ENCODE measurements around the gene NEK4.

Gene NEK4

DNA sequence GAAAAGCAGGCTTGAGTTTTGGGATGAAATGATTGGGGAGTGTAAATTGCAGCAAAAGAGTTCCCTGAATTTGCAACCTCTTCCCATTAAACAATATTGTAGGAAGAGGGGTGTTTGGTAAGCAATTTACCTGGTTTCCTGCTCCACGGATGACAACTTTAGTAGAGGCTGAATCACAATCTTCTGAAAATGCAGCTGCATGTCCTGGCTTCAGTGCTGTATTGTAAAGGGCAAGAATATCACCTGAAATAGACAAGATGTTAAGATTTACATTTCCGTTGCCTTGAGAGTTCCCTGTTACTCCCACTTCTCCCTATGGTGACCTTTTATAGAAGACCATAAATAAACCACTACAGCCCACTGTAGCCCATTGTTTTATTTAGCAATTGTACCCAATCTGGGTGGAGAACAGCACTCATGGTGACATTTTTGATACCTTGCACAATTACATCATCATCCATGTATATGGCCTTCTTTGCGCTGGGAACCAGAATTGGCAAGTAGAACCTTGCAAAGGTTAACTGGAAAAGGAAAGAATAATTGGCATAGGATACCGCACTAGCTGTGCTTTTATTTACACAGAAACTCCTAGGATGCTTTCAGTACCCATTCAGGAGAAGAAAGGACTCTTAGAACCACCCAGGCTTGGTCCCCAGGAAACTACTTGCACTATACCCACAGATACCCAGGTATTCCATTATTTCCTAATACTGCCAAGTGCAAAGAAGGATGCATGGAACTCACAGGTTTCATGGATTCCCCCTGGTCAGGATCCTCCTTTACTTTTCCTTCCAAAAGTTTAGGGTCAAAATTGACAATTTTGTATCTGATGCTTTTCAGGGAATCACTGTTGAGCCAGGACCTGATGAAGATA lies 74.7 kb downstream of the NEK4 start:
- DNase-seq (ENCODE audit: low spot score) (no peak), ATAC-seq (ENCODE audit: low read depth) (no peak; the same call in 1 of the 3 replicates)
- Histone ChIP-seq H3K4me3 (ENCODE audit: severe bottlenecking) (no peak overlapping the region), H3K4me1 (ENCODE audit: insufficient read depth, poor library complexity, severe bottlenecking) (no peaks in the 10 kb centered on the region), H3K27me3 (ENCODE audit: insufficient read depth, poor library complexity, severe bottlenecking) (no peaks in the 10 kb centered on the region), H3K36me3 (ENCODE audit: low read depth) (peaks cover 95% of the 10 kb centered on the region), H3K27ac (ENCODE audit: poor library complexity, severe bottlenecking) (no peak overlapping the region), H3K9me3 (ENCODE audit: severe bottlenecking) (no peaks in the 10 kb centered on the region)
- TF ChIP-seq, protein P1, sequence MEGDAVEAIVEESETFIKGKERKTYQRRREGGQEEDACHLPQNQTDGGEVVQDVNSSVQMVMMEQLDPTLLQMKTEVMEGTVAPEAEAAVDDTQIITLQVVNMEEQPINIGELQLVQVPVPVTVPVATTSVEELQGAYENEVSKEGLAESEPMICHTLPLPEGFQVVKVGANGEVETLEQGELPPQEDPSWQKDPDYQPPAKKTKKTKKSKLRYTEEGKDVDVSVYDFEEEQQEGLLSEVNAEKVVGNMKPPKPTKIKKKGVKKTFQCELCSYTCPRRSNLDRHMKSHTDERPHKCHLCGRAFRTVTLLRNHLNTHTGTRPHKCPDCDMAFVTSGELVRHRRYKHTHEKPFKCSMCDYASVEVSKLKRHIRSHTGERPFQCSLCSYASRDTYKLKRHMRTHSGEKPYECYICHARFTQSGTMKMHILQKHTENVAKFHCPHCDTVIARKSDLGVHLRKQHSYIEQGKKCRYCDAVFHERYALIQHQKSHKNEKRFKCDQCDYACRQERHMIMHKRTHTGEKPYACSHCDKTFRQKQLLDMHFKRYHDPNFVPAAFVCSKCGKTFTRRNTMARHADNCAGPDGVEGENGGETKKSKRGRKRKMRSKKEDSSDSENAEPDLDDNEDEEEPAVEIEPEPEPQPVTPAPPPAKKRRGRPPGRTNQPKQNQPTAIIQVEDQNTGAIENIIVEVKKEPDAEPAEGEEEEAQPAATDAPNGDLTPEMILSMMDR (IDR thresholded peaks at IDR 0.05; ENCODE audit: poor library complexity, severe bottlenecking) = no peak

DNA sequence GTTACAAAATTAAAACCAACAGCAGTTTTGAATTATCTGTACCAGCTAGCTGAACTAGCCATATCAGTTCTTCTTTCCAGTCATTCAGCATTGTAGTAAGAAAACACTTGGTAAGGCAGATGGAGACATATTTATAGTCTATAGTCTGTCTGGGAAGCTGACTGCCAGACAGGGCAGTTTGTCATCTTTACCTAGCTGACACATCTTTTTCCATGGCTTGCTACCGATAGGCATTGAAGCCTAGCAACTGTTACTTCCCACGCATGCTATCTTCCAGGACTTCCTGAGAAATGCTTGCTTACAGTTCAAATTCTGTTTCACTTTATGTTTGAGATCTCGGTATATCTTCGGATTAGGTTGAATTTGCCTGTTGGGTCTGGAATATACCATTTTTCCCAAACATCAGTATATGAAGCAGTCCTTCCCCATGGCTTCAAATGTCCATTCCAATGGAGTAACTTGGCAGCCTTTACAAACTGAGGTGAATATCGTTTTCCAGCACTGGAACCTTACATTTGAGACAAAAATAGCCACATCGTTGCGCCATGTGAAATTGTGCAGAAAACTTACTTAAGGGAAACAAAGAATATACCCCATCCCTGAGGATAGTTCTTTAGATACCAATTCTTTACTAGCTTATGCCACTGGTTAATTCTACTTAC lies 76.1 kb downstream of the NEK4 start:
- no peak overlapping the region for H3K27ac ChIP-seq (ENCODE audit: poor library complexity, severe bottlenecking)
- TF ChIP-seq, protein P1 (IDR thresholded peaks at IDR 0.05; ENCODE audit: poor library complexity, severe bottlenecking) = no peak

DNA sequence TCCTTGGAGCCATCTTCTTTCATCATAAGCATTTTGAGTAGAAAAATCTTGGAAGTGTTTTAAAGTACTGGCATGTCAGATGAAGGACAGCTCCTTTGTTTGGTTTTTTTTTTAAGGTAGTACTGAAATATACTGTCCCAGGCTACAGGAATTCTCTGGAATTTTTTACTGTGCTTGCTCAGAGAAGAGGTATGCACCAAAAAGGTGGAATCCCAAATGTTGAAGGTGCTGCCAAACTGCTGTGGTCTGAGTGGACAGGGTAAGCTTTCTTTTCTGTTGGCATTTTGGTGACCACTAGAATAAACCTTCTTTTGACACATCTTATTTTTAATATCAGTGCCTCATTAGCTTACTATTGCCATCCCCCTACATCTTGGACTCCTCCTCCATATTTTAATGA lies 77.7 kb downstream of the NEK4 start:
- no peak for DNase-seq (ENCODE audit: low spot score)
- TF ChIP-seq, protein P1 (IDR thresholded peaks at IDR 0.05; ENCODE audit: poor library complexity, severe bottlenecking) = no peak

More for the DNA sequence above, 76.1 kb downstream of the NEK4 start:
- H3K9me3 ChIP-seq (ENCODE audit: severe bottlenecking) = no peaks in the 10 kb centered on the region
- DNase-seq (ENCODE audit: low spot score) = no peak
- ATAC-seq (ENCODE audit: low read depth) = no peak; the same call in 2 of the 3 replicates
- no peaks in the 10 kb centered on the region for H3K27me3 ChIP-seq (ENCODE audit: insufficient read depth, poor library complexity, severe bottlenecking)
- H3K4me1 ChIP-seq (ENCODE audit: insufficient read depth, poor library complexity, severe bottlenecking) = no peaks in the 10 kb centered on the region
- H3K36me3 ChIP-seq (ENCODE audit: low read depth) = peaks cover 98% of the 10 kb centered on the region
- H3K4me3 ChIP-seq (ENCODE audit: severe bottlenecking) = no peak overlapping the region

DNA sequence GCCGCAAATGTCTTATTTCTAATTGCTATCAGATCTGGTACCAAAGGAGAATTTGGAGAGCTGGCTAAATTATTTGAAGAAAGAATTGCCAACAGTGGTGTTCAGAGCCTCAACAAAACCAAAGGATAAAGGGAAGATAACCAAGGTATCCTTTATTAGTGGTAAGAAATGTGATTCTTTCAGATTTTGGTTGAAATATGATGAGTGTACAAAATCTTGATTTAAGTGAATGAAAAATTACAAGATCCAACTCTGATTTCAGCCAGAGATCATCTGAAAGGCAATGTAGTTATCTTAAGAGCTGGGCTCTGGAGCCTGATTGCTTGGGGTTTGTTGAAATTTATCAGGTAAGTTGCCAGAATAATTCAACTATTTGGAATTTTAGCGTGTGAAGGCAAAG lies 80.2 kb downstream of the NEK4 start:
- Histone ChIP-seq H3K27me3 (ENCODE audit: insufficient read depth, poor library complexity, severe bottlenecking) (no peaks in the 10 kb centered on the region), H3K4me3 (ENCODE audit: severe bottlenecking) (no peak overlapping the region), H3K4me1 (ENCODE audit: insufficient read depth, poor library complexity, severe bottlenecking) (peaks cover 12% of the 10 kb centered on the region), H3K36me3 (ENCODE audit: low read depth) (peaks cover 95% of the 10 kb centered on the region), H3K27ac (ENCODE audit: poor library complexity, severe bottlenecking) (no peak overlapping the region), H3K9me3 (ENCODE audit: severe bottlenecking) (no peaks in the 10 kb centered on the region)
- no peak for ATAC-seq (ENCODE audit: low read depth)
- no peak for DNase-seq (ENCODE audit: low spot score)
- TF ChIP-seq, protein P1 (IDR thresholded peaks at IDR 0.05; ENCODE audit: poor library complexity, severe bottlenecking) = no peak

More for the DNA sequence above, 77.7 kb downstream of the NEK4 start:
- Histone ChIP-seq H3K27me3 (ENCODE audit: insufficient read depth, poor library complexity, severe bottlenecking) (no peaks in the 10 kb centered on the region), H3K4me3 (ENCODE audit: severe bottlenecking) (no peak overlapping the region), H3K9me3 (ENCODE audit: severe bottlenecking) (no peaks in the 10 kb centered on the region), H3K36me3 (ENCODE audit: low read depth) (peaks cover 100% of the 10 kb centered on the region), H3K4me1 (ENCODE audit: insufficient read depth, poor library complexity, severe bottlenecking) (peaks cover 4% of the 10 kb centered on the region), H3K27ac (ENCODE audit: poor library complexity, severe bottlenecking) (no peak overlapping the region)
- ATAC-seq (ENCODE audit: low read depth) = no peak

Measured in RWPE2 (cell line).